HepG2 (cell line): ENCODE measurements around the gene SNX6. TPM values are rescaled to one million over a fixed set of nuclear protein-coding genes. Genes with fewer than 3 reads are reported as not detected.

Experiments
- ATAC-seq: fragments of 200-7000 bp; cut with Tn5 transposase; 3 replicates; pipeline ENCODE4 v1.9.1; 2020; ENCODE audit warnings: mild to moderate bottlenecking, moderate library complexity
- BruUV-seq: library from RNA; stranded (reverse); fragments of 400-500 nt; replicated peaks from 2 replicates; lab custom pipeline; 2021; lab: Mats Ljungman, UMichigan
- CTCF ChIA-PET: fragments of 300-600 bp; formaldehyde crosslinking; extraction: SDS; loops from one replicate; lab custom pipeline; 2021; ENCODE audit warnings: low total read pairs, inconsistent platforms, low intra/inter-chr PET ratio; lab: Yijun Ruan, JAX
- POLR2A ChIA-PET: fragments of 350-600 bp; sonication (Branson Sonifier 250); formaldehyde crosslinking; loops from one replicate; lab custom pipeline; 2020; ENCODE audit warnings: antibody characterized with exemption, inconsistent platforms; lab: Yijun Ruan, JAX
- DNase-seq: peaks from one replicate; pipeline ENCODE4 v3.0.0-alpha.2; 2015; ENCODE audit warnings: low spot score
- FAIRE-seq: peaks from 3 replicates; lab custom pipeline; 2011; peaks lifted over from hg19 to GRCh38; lab: Jason Lieb, UNC
- H2AFZ ChIP-seq: one replicate; pipeline ENCODE4 v1.6.1; 2011; ENCODE audit warnings: low read length, inconsistent platforms
- H3K27ac ChIP-seq: fragments of 300-600 bp; 3 replicates; pipeline ENCODE4 v1.8.0; 2011; ENCODE audit warnings: mixed run types, mild to moderate bottlenecking, mixed read lengths, low read length, inconsistent platforms; ENCODE audit not compliant: insufficient read depth; ENCODE audit errors: extremely low read length
- H3K27me3 ChIP-seq, 2 experiments: fragments of 200-600 bp in 1 of 2; 2 replicates in 1 of 2; 3 replicates in 1 of 2; pipeline versions ENCODE4 v1.6.0 to v1.8.0; 2011; ENCODE audit warnings: low read length in 2 of 2, mild to moderate bottlenecking in 2 of 2, moderate library complexity in 2 of 2, inconsistent platforms in 1 of 2; ENCODE audit not compliant: insufficient read depth in 2 of 2, control insufficient read depth in 1 of 2
- H3K36me3 ChIP-seq, 2 experiments: fragments of 200-600 bp in 1 of 2; replicated peaks in 1 of 2; 2 replicates in 1 of 2; 3 replicates in 1 of 2; pipeline versions ENCODE4 v1.5.1 to v1.8.0; 2011; ENCODE audit warnings: low read length in 2 of 2, inconsistent platforms in 1 of 2; ENCODE audit not compliant: insufficient read depth in 2 of 2, control insufficient read depth in 1 of 2
- H3K4me1 ChIP-seq: 2 replicates; pipeline ENCODE4 v1.5.1; 2012; ENCODE audit warnings: low read length, inconsistent platforms; ENCODE audit not compliant: insufficient read depth
- H3K4me2 ChIP-seq: 2 replicates; pipeline ENCODE4 v1.6.0; 2011; ENCODE audit warnings: low read depth, low read length, inconsistent platforms
- H3K4me3 ChIP-seq, 3 experiments: fragments of 200-600 bp in 1 of 3; sonication (generic), shearing (Covaris generic) in 1 of 3; replicated peaks in 1 of 3; 2 replicates each; pipeline ENCODE4 v1.5.1; 2011 to 2016; ENCODE audit warnings: low read length in 3 of 3, inconsistent platforms in 2 of 3, low read depth in 2 of 3, mild to moderate bottlenecking in 2 of 3, control low read depth in 1 of 3, mixed read lengths in 1 of 3; ENCODE audit not compliant: insufficient read depth in 1 of 3
- H3K79me2 ChIP-seq: one replicate; pipeline ENCODE4 v1.6.1; 2011; ENCODE audit warnings: low read length, inconsistent platforms; ENCODE audit not compliant: insufficient read depth
- H3K9ac ChIP-seq: 2 replicates; pipeline ENCODE4 v1.6.0; 2011; ENCODE audit warnings: mild to moderate bottlenecking, low read depth, low read length, inconsistent platforms; ENCODE audit not compliant: insufficient read depth
- H3K9me3 ChIP-seq: 2 replicates; pipeline ENCODE4 v1.5.1; 2012; ENCODE audit warnings: mild to moderate bottlenecking, low read length
- H4K20me1 ChIP-seq: 2 replicates; pipeline ENCODE4 v1.6.0; 2011; ENCODE audit warnings: inconsistent platforms, mild to moderate bottlenecking, low read length, moderate library complexity; ENCODE audit not compliant: insufficient read depth
- CC2D1A ChIP-seq: sonication (generic); formaldehyde crosslinking; IDR thresholded peaks from 2 replicates; pipeline ENCODE4 v1.8.1; 2023; ENCODE audit warnings: mild to moderate bottlenecking, missing genetic modification reagents
- HOMEZ ChIP-seq: IDR thresholded peaks from 2 replicates; pipeline ENCODE4 v1.6.1; 2016; ENCODE audit warnings: low read depth
- RBFOX2 ChIP-seq: fragments of 200-400 bp; formaldehyde crosslinking; IDR thresholded peaks from 2 replicates; pipeline ENCODE4 v1.6.1; 2017; ENCODE audit warnings: low read depth, mild to moderate bottlenecking, low read length
- TEF ChIP-seq: sonication (generic); formaldehyde crosslinking; IDR thresholded peaks from 2 replicates; pipeline ENCODE4 v1.5.0; 2020; ENCODE audit warnings: missing genetic modification reagents
- ZNF33B ChIP-seq: sonication (generic); formaldehyde crosslinking; IDR thresholded peaks from 2 replicates; pipeline ENCODE4 v1.5.1; 2020; ENCODE audit warnings: mild to moderate bottlenecking, missing genetic modification reagents
- ZNF773 ChIP-seq: sonication (generic); formaldehyde crosslinking; IDR thresholded peaks from 2 replicates; pipeline ENCODE4 v1.4.0; 2020; ENCODE audit warnings: missing genetic modification reagents, borderline replicate concordance
- WGBS: methylation state at CpG from one replicate; pipeline ENCODE4 v1.1.6; 2017; ENCODE audit warnings: low lambda C conversion rate; 5-methylcytosine and 5-hydroxymethylcytosine counted together
- in situ Hi-C: cut with HindIII; loops from 2 replicates; pipeline ENCODE4 v1.10.0; 2017; ENCODE audit warnings: low pct_unique_long_range_greater_than_20kb; ENCODE audit not compliant: extremely low pct_ligation_motif_present
- intact Hi-C: fragments of 100-400 bp; cut with micrococcal nuclease; formaldehyde crosslinking; loops from one replicate; pipeline ENCODE4 v1.10.0; 2022; ENCODE audit not compliant: unreplicated experiment
- polyA plus RNA-seq, 8 experiments: library from polyadenylated mRNA; depleted of rRNA in 3 of 8; stranded (reverse) in 7 of 8; unstranded in 1 of 8; fragments of >200 nt; fragmentation: Illumina TruSeq in 4 of 8; extraction: Trizol in 4 of 8; gene quantifications; 2 replicates each; pipeline versions ENCODE4 v1.2.1 to v1.2.3, GENCODE V29; 2011 to 2016; ENCODE audit warnings: low read depth in 4 of 8, missing spikeins in 1 of 8, mixed read lengths in 1 of 8; ENCODE audit not compliant: insufficient read depth in 1 of 8
- total RNA-seq, 5 experiments: library from RNA; depleted of rRNA; stranded (reverse); fragments of >200 nt; fragmentation: Illumina TruSeq; extraction: Trizol; gene quantifications; 2 replicates each; pipeline ENCODE4 v1.2.3, GENCODE V29; 2016; ENCODE audit warnings: low read depth in 1 of 5

The SNX6 gene
- total and polyA plus RNA-seq, 2 of the 13 experiments (the other 11 are each of a cell fraction or from before 2014, with no cell fraction given), result 92.3 to 169 TPM

GRCh38 chr14:34614638-34615037, 15.3 kb downstream of the SNX6 start:
- Histone ChIP-seq H3K4me2 (no peak overlapping the region), H3K79me2 (peaks cover 2% of the 10 kb centered on the region), H4K20me1 (no peaks in the 10 kb centered on the region), H3K36me3 (peaks cover 14 to 18% of the 10 kb centered on the region in 2 experiments), H3K9ac (no peak overlapping the region), H3K27ac (no peak overlapping the region), H2AFZ (no peak overlapping the region), H3K27me3 (no peaks in the 10 kb centered on the region), H3K4me3 (no peak overlapping the region), H3K9me3 (no peaks in the 10 kb centered on the region), H3K4me1 (no peaks in the 10 kb centered on the region)
- ChIA-PET CTCF (no interaction called here), POLR2A (no interaction called here)
- WGBS, result 97% methylated on average over 4 of the region's 4 CpGs
- no peak for DNase-seq
- intact Hi-C loops, result no loop called here
- ATAC-seq, result no peak
- BruUV-seq, result TSS peak; percentile 28
- FAIRE-seq, result no peak
- TF ChIP-seq RBFOX2, result 0 out of 2 replicates have a peak, but pooled peaks have one; percentile 40
- no peak for TF ChIP-seq ZNF33B (CRISPR knock-in tag)
- no peak for TF ChIP-seq CC2D1A (CRISPR knock-in tag)
- TF ChIP-seq HOMEZ, result no peak
- in situ Hi-C loops, result no loop called here

- ATAC-seq (0 out of 3 replicates have a peak, but pooled peaks have one; percentile 20), DNase-seq (no peak), FAIRE-seq (no peak)
- no peaks in the 10 kb centered on the region for H3K4me1 ChIP-seq
- in situ Hi-C loops, result no loop called here
- H3K27ac ChIP-seq, result no peak overlapping the region
- H4K20me1 ChIP-seq, result no peaks in the 10 kb centered on the region
- no peak overlapping the region for H3K4me3 ChIP-seq
- H3K27me3 ChIP-seq, result no peaks in the 10 kb centered on the region
- H3K79me2 ChIP-seq, result no peaks in the 10 kb centered on the region
- 0 out of 2 replicates have a peak, but pooled peaks have one; percentile 29 for TF ChIP-seq TEF (CRISPR knock-in tag)
- TF ChIP-seq ZNF773, result no peak
- no TSS peak for BruUV-seq
- H3K36me3 ChIP-seq, result peaks cover 32 to 49% of the 10 kb centered on the region in 2 experiments
- CTCF ChIA-PET, result no interaction called here
- WGBS, result 92% methylated on average over 3 of the region's 3 CpGs
- intact Hi-C loops, result no loop called here
- no peak overlapping the region for H2AFZ ChIP-seq
- H3K4me2 ChIP-seq, result no peak overlapping the region
- POLR2A ChIA-PET, result no interaction called here
- H3K9me3 ChIP-seq, result no peaks in the 10 kb centered on the region
- no peak overlapping the region for H3K9ac ChIP-seq
Measured at GRCh38 chr14:34610101-34610500, 19.8 kb downstream of the SNX6 start.
